ENCODE data around the gene VSIR.

Gene VSIR

DNA sequence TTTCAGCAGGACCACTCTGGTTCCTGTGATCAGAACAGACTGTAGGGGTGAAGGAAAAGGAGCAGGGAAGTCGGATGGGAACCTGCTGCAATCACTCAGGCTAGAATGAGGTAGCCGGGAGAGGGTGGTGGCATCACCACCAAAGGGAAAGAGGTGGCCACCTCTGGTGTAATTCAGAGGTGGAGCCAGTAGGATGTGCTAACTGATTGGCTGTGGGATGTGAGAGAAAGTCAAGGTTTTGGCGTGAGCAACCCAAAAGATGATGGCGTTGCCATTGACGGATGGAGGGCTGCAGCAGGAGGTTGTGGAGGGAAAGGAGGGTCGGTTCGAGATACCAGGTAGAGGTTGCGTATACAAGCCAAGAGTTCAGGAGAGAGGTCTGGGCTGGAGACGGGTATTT is 7.4 kb upstream of the VSIR start:
- DNase-seq (ENCODE audit: low read depth) = no peak
- TF ChIP-seq, protein P1, sequence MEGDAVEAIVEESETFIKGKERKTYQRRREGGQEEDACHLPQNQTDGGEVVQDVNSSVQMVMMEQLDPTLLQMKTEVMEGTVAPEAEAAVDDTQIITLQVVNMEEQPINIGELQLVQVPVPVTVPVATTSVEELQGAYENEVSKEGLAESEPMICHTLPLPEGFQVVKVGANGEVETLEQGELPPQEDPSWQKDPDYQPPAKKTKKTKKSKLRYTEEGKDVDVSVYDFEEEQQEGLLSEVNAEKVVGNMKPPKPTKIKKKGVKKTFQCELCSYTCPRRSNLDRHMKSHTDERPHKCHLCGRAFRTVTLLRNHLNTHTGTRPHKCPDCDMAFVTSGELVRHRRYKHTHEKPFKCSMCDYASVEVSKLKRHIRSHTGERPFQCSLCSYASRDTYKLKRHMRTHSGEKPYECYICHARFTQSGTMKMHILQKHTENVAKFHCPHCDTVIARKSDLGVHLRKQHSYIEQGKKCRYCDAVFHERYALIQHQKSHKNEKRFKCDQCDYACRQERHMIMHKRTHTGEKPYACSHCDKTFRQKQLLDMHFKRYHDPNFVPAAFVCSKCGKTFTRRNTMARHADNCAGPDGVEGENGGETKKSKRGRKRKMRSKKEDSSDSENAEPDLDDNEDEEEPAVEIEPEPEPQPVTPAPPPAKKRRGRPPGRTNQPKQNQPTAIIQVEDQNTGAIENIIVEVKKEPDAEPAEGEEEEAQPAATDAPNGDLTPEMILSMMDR (conservative IDR thresholded peaks at IDR 0.05; ENCODE audit: low read depth, low read length) = no peak
- no peak overlapping the region for H3K4me3 ChIP-seq (ENCODE audit: low read length)

DNA sequence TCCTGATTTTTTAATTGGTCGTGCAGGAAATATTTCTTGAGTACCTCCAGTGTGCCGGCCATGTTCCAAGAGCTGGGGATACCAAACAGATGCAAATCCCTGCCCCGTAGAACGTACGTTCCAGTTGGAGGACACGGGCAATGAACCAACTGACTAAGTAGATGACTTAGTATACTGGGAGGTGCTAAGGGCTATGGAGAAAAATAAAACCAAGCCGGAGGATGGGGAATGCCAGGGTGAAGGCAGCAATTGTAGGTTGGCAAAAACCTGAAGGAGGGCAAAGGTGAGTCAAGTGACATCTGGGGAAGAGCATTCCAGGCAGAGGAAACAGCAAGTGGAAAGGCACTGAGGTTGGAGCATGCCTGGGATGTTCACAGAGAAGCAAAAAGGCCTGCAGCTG is 6.8 kb upstream of the VSIR start:
- no peak for DNase-seq (ENCODE audit: low read depth)
- TF ChIP-seq, protein P1 (conservative IDR thresholded peaks at IDR 0.05; ENCODE audit: low read depth, low read length) = no peak
- H3K4me3 ChIP-seq (ENCODE audit: low read length) = no peak overlapping the region

DNA sequence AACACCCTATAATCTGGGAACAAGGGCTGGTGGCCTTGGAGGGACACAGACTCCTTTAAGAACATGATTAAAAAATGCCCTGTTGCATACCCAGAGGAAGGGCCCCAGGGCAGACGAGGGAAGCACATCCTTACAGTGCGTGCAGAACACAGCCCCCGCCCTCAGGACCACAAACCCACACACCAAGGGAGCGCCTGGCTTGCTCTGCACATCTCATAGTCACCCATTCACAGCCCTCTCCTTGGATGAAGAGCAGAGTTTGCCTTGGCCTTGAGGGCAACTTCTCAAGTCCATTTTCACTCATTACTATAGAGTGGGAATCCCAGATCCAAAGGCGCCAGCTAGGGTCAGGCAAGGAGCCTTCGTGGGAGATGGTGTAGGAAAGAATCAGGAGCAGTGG is 6.3 kb upstream of the VSIR start:
- H3K4me3 ChIP-seq (ENCODE audit: low read length) = no peak overlapping the region
- no peak for DNase-seq (ENCODE audit: low read depth)
- TF ChIP-seq, protein P1 (conservative IDR thresholded peaks at IDR 0.05; ENCODE audit: low read depth, low read length) = no peak

DNA sequence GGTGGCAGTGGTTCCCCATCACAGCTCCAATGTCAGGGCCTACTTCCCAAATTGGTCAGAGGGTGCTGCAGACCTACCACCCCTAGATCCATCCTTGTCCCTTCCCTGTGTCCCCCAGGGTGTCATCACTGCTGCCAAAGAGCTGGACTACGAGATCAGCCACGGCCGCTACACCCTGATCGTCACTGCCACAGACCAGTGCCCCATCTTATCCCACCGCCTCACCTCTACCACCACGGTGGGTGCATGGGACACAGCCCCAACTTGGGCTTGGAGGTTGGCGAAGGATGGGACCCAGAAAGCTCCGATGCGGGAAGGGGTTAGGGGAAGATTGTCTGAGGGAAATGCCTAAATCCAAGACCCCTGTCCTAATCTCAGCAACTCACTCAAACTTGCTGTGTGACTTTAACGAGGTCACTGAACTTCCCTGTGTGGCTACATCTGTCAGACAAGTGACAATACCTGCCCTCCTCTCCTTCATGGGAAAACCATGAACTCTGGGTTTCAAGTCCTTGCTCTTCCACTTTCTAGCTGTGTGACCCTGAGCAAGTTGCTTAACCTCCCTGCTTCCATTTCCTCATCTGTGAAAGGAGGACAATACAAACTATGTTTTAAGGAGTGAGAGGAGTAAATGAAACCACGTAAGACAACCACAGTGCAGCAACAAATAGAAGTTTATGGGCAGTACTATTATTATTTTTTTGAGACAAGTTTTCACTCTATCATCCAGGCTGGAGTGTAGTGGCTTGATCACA is 4.9 kb upstream of the VSIR start:
- H3K4me3 ChIP-seq (ENCODE audit: low read length) = no peak overlapping the region
- TF ChIP-seq, protein P1 (conservative IDR thresholded peaks at IDR 0.05; ENCODE audit: low read depth, low read length) = no peak
- DNase-seq (ENCODE audit: low read depth) = no peak

DNA sequence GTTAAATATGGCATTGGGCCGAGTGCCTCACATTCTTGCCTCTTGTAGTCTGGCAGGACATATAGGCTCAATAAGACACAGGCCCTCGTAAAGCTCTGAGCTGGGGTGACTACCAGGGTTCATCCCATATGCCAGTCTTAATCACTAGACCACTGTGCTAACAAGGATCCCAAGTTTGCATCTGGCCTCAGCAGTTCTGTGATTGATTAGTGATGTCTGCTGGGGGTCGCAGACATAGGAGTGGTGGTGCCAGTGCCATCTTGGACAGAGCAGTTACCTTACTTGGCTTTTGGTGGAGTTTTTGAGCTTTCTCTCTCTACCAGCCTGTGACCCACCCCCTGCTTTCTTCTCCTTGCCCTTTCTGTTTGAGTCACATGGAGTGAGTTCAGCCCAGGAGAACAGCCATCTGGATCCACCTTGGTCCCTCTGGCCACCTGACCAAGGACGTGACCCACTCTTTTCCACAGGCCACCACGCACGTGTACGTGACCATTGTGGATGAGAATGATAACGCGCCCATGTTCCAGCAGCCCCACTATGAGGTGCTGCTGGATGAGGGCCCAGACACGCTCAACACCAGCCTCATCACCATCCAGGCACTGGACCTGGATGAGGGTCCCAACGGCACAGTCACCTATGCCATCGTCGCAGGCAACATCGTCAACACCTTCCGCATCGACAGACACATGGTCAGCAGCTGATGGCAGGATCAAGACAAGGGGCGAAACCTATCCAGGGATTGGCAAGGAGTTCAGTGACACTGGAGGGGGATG is 4.1 kb upstream of the VSIR start:
- TF ChIP-seq, protein P1 (conservative IDR thresholded peaks at IDR 0.05; ENCODE audit: low read depth, low read length) = no peak
- no peak overlapping the region for H3K4me3 ChIP-seq (ENCODE audit: low read length)
- DNase-seq (ENCODE audit: low read depth) = no peak

DNA sequence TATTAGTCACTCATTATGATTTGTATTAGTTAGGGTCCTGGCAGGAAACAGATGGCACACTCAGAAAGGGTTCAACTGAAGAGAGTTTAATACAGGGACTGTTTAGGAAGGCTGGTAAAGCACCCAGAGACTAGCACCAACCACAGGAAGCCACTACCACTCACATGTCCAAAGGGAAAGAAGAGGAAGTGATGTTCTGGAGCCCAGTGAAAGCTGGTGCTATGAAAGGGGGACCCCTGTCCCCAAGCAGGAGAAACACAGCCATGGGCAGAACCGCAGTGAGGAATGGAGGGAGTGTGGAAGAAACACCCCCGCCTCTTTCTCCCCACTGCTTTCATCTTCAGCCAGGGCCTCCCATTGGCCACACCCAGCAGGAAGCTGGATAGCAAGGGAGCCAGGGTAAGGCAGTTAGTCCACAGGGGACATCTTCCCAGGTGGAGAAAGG is 3.2 kb upstream of the VSIR start:
- TF ChIP-seq, protein P1 (conservative IDR thresholded peaks at IDR 0.05; ENCODE audit: low read depth, low read length) = no peak
- H3K4me3 ChIP-seq (ENCODE audit: low read length) = no peak overlapping the region
- no peak for DNase-seq (ENCODE audit: low read depth)
